GM18517 (cell line): ENCODE measurements around the gene APOB.
"Not testable (repeated sequence)": the region's sequence is repeated elsewhere in the genome, so short reads cannot be mapped to it uniquely, and the experiment has no call there.

Source experiments
- ATAC-seq: cut with Tn5 transposase; IDR thresholded peaks from one replicate; pipeline ENCODE4 v1.9.1; 2021; ENCODE audit warnings: mild to moderate bottlenecking, moderate library complexity; ENCODE audit not compliant: unreplicated experiment

APOB gene

DNA sequence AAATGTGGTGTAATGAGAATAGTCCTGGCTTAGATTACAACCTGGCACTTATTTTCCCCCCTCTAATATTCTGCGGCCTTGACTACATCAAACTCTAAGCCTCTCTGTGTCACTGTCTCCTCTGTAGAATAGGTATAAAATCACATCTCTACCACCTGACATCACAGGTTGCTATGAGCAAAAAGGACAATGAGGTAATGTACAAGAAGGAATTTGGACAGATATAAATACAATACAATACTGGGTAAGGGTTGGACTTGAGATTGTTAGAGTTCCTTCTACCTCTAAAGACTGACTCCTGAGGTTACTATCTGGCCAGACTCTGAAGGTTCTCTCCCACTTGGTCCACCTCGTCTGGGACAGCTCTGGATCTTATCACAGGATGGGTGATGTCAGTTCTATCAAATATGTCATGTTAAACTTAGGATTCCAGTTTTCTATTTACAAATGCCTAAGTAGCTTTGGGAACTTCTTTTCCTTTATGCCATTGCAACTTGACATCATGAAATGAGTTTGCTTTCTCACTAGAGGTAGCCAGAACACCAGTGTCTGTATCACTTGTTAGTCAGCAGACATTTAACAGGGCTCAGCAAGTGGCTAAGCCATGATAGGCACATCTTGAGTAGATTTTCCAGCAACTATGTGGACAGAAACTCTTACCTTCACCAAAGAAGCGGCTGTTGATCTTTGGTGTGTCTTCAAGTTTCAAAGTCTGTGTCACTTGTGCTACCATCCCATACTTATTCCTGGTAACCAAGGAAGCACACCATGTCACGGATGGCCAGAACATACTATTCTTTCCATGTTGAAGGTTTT is 9.5 kb downstream of the APOB start:
- ATAC-seq, result no peak

- ATAC-seq, result no peak
These were observed 10.4 kb downstream of the APOB start for GRCh38 chr2:21033237-21034155.

GRCh38 chr2:21032338-21033236 is 11.3 kb downstream of the APOB start:
- ATAC-seq, result no peak

- ATAC-seq, result no peak
These were observed 12.6 kb downstream of the APOB start for GRCh38 chr2:21030983-21031968.

GRCh38 chr2:21029519-21029918 is 14.4 kb downstream of the APOB start:
- no peak for ATAC-seq

GRCh38 chr2:21028951-21029350 is 14.9 kb downstream of the APOB start:
- not testable (repeated sequence) for ATAC-seq

DNA sequence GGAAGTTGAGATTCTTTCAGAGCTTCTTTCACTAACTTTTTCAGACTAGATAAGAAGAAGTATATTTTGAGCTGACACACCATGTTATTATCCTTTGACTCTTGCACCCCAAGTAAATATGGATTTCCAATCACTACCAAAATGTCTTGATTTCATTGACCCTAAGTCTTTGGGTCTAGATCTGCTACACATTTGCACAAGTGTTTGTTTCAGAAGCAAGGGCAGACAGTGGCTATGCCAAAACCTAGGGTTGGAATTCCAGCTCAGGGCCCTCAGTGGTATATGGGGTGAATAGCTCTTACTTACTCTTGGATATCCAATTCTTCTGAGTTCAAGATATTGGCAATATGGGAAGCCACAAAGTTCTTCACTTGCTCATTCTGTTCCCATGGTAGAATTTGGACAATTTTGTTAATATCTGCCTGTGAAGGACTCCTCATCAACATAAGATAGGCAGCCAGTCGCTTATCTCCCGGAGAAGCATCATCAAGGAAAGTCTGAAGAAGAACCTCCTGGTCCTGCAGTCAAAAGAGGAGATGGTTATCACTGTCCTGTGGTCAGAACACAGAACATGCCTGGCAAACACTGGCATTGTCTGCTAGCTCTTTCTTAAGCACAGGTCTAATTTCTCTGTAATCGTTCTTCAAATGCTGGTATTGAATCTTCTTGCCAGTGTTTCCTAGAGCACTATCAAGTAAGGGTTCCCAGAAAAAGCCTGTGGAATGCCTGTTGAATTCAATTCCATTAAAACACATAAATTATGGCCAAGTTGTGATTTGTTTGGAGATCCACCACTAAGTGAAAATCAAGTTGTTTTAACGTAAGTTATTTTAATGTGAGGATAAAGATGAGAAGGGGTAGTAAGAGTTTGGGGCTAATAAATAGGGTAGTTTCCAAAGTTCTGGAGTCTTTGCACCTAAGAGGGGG is 15.6 kb downstream of the APOB start:
- ATAC-seq, result no peak

GRCh38 chr2:21026479-21027282 is 17.2 kb downstream of the APOB start:
- ATAC-seq, result no peak

GRCh38 chr2:21025690-21026478 is 18.0 kb downstream of the APOB start:
- ATAC-seq, result no peak

DNA sequence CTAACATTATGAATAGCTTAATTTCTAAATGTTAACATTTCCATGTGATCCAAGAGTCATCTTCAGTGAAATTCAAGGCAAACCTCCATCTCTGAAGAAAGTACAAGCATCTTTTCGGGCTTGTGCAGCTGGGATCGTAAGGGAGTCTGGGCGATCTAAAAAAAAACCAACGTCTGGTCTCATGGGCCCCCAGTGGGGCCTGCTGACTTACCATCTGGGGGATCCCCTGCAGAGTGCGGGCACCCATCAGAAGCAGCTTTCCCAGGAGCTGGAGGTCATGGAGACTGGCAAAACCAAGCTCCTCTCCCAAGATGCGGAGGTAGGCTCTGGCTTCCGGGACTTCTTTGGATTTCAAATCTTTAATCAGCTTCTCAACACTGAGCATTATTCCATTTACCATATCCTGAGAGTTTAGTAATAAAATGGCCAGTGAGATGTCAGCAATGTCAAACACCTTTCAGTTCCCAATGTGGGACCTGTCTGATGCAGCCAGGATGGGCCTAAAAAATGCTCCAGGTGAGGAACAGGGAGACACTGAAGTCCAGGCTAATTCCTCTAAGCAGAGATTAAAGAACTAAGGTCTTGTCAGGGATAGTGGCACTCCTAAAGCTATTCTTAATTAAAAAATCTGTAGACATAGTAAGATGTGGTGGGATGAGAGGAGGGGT is 19.0 kb downstream of the APOB start:
- ATAC-seq, result no peak

DNA sequence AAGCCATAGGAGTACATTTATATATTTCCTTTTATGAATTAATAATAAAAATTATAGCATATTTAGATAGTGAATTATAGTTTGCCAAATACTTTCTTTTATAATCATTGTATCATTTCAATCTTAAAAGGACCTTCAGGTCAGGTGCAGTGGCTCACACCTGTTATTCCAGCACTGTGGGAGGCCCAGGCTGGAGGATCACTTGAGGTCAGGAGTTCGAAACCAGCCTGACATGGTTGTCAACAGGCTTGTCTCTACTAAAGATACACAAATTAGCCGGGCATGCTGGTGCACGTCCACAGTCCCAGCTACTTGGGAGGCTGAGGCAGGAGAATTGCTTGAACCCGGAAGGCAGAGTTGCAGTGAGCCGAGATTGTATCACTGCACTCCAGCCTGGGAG is 19.7 kb downstream of the APOB start:
- no peak for ATAC-seq

DNA sequence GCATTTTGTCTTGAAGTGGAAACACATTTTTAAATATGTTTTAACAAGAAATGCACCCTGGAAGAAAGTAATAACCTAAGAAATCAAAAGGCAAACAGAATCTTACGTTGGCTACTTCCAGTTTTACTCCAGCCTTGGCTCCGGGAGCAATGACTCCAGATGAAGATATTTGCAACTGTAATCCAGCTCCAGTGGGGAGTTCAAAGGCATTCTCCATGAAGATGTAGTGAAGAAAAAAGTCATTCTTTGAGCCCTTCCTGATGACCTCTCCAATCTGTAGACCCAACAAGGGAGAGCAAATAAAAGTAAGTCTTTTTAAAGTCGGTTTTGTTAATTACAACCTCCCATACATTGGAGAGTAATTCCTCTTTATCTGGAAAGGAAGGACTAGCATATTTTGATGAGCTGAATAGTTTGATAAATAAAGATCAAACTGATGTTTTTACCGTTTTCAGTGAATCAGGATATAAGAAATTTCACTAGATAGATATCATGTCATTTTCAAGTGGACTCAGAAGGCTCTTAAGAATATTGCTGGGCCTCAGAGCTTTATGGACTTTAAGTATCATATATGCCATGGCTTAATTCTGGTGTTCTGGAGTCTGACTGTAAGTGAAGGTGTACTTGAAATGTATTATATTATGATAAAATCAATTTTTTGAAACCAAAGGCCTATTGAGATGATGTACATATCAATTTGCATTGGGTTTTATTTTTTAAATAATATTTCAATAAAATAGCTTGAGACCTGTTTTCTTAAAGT is 20.3 kb downstream of the APOB start:
- ATAC-seq, result no peak

DNA sequence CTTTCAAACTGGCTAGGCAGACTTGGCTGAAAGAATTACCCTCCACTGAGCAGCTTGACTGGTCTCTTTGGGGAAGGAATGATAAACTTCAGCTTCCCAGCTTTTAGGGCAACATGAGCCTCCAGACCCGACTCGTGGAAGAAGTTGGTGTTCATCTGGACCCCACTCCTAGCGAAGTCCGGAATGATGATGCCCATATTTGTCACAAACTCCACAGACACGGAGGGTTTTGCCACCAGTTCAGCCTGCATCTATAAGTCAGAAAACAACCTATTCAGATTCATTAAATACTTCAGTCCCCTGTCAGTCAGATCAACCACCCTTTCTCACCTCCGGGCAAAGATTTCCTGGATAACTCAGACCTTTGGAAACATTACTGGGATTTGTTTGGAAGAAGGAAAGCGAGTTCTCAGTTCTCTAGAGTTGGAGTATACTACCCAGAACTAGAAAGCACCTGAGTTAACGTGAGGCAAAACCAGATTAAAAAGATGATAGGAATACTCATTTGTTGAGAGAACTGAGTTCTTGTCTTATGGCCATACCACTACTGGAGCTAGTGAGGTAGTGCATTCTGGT is 21.0 kb downstream of the APOB start:
- no peak for ATAC-seq

DNA sequence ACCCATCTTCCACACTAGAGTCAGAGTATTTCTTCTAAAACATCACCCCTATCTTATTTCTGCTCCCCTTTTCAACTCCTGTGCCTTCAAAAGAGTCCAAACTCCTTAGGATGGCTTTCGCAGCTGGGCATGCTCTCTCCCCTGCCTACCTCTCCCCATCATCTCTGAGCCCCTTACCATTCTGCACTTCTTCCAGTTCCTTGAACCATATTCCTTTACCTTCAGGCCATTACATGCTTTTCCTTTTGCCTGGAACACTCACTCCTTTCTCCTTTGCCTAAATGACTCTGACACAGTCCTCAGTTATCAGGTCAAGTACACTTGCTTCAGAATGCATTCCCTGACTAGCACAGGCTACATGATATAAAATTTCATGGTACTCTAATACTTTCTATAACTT is 22.4 kb downstream of the APOB start:
- no peak for ATAC-seq

DNA sequence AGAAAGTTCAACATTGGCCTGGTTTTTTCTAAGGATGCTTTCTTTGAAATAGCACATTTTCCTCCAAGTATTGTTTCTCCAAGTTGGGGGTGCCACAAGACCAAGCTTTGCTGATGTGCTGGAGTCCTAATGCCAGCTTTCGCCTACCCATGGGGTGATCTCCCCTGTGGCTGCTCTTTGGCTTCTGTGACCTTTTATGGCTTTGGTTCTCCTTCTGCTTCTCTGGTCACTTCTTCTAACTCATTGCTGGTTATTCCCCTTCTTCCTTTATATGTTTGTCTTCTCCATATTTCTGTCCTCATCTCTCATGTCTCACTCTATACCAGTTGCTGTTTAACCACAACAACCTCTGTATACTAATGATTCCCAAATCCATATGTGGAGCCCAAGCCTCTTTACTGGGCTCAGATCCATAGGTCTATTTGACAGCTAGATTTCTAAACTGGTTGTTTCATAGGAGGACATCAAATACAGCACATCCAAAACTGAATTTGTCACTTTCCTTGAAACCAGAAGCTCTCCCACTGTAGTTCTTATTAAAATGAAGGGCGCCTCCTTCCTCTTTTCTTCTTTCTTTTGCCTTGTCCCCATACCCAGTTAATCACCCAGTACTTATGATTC is 23.1 kb downstream of the APOB start:
- ATAC-seq, result no peak
